ENCODE results near the gene ADGRB2.

The ADGRB2 gene

DNA sequence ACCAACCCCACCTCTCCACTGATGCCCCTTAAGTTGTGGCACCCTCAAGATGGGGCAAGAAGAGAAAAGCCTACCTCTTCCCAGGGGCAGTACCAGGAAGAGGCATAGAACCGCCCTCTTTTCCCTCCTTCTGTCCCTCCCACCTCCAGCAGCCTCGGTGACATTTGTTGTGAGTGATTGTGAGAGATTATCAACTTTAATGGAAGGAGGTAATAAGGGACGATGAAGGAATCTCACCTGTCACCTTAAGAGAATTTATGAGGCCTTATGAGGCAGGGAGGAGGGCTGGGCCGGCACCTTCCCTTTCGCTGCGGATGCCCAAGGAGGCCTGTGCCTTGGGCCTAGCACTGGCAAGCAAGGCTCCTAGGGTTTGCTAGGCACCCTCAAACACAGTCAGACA is 1.4 kb upstream of the ADGRB2 start:
- H3K36me3 ChIP-seq (ENCODE audit: control insufficient read depth, insufficient read depth, low read length), result no peaks in the 10 kb centered on the region
- TF ChIP-seq, protein P1, sequence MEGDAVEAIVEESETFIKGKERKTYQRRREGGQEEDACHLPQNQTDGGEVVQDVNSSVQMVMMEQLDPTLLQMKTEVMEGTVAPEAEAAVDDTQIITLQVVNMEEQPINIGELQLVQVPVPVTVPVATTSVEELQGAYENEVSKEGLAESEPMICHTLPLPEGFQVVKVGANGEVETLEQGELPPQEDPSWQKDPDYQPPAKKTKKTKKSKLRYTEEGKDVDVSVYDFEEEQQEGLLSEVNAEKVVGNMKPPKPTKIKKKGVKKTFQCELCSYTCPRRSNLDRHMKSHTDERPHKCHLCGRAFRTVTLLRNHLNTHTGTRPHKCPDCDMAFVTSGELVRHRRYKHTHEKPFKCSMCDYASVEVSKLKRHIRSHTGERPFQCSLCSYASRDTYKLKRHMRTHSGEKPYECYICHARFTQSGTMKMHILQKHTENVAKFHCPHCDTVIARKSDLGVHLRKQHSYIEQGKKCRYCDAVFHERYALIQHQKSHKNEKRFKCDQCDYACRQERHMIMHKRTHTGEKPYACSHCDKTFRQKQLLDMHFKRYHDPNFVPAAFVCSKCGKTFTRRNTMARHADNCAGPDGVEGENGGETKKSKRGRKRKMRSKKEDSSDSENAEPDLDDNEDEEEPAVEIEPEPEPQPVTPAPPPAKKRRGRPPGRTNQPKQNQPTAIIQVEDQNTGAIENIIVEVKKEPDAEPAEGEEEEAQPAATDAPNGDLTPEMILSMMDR (IDR thresholded peaks at IDR 0.05), result no peak
- H2AFZ ChIP-seq, result no peak overlapping the region
- no peaks in the 10 kb centered on the region for H3K27me3 ChIP-seq (ENCODE audit: control insufficient read depth, insufficient read depth, low read length)
- H3K27ac ChIP-seq, result no peak overlapping the region
- no peak overlapping the region for H3K9ac ChIP-seq
- peaks cover 5% of the 10 kb centered on the region for H3K4me1 ChIP-seq
- no peaks in the 10 kb centered on the region for H3K79me2 ChIP-seq
- no peak overlapping the region for H3K4me3 ChIP-seq (ENCODE audit: low read depth, low read length)
- H3K4me2 ChIP-seq (ENCODE audit: low read length), result no peak overlapping the region
- no peaks in the 10 kb centered on the region for H3K9me3 ChIP-seq (ENCODE audit: control insufficient read depth, low read length)

DNA sequence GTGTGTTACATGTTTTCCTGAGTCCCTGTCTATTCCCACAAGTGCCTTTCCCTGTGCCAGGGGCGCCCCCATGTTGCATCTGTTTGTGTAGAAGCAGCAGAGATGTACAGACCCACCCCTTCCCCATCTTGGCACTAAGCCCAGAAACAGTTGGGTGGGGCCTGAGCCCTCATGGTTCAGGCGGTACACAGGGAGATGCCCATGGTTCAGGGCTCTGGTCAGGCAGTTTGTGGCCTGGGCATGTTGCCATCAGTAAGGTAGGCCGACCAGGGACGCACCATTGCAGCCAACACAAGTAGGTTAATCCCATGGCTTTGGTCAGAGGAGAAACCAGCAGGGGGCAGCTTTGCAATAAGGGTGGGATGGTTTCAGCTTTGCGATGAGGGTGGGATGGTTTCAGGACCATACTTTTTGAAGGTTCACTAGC is 914 bp upstream of the ADGRB2 start:
- no peaks in the 10 kb centered on the region for H3K79me2 ChIP-seq
- H3K9ac ChIP-seq, result no peak overlapping the region
- no peak overlapping the region for H3K27ac ChIP-seq
- H3K4me1 ChIP-seq, result peaks cover 3% of the 10 kb centered on the region
- no peak overlapping the region for H3K4me2 ChIP-seq (ENCODE audit: low read length)
- H3K4me3 ChIP-seq (ENCODE audit: low read depth, low read length), result no peak overlapping the region
- TF ChIP-seq, protein P1 (IDR thresholded peaks at IDR 0.05), result no peak
- H3K27me3 ChIP-seq (ENCODE audit: control insufficient read depth, insufficient read depth, low read length), result no peaks in the 10 kb centered on the region
- no peaks in the 10 kb centered on the region for H3K36me3 ChIP-seq (ENCODE audit: control insufficient read depth, insufficient read depth, low read length)
- no peaks in the 10 kb centered on the region for H3K9me3 ChIP-seq (ENCODE audit: control insufficient read depth, low read length)
- H2AFZ ChIP-seq, result no peak overlapping the region

DNA sequence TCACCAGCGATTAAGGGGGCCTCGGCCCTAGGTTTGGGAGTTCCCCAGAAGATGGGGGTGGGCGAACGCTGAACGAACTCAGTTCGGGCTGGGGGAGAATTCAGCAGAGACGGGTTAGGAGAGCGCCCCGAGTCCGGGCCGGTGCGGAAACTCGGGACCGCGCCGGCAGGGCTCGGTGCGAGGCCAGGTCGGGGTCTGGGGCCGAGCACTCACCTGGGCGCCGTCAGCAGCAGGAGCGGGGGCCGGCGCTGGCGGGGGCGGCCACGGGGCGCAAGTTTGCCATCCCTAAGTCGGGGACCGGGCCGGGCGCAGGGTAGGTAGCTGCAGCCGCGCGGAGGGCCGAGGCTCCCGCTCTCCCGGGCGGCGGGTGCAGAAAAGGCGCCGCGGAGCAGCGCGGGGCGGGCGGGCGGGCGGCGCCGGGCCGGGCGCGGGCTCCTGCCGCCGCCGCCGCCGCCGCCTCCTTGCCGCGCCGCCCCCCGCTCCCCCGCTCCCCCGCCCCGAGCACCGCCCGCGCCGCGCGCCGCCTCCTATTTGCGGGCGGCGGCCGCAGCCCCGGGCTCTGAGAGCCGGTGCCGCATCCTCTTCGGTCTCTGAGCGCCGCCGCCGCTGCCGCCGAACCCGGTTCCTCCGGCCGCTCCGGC is 349 bp downstream of the ADGRB2 start:
- Histone ChIP-seq H3K9ac (no peak overlapping the region), H3K79me2 (no peaks in the 10 kb centered on the region), H3K27me3 (ENCODE audit: control insufficient read depth, insufficient read depth, low read length) (no peaks in the 10 kb centered on the region), H3K4me3 (ENCODE audit: low read depth, low read length) (peak overlapping the region; percentile 44), H3K4me1 (peaks cover 2% of the 10 kb centered on the region), H3K27ac (no peak overlapping the region), H3K4me2 (ENCODE audit: low read length) (peak overlapping the region; percentile 74), H3K36me3 (ENCODE audit: control insufficient read depth, insufficient read depth, low read length) (no peaks in the 10 kb centered on the region), H2AFZ (peak overlapping the region; percentile 56), H3K9me3 (ENCODE audit: control insufficient read depth, low read length) (no peaks in the 10 kb centered on the region)
- TF ChIP-seq, protein P1 (IDR thresholded peaks at IDR 0.05), result no peak

DNA sequence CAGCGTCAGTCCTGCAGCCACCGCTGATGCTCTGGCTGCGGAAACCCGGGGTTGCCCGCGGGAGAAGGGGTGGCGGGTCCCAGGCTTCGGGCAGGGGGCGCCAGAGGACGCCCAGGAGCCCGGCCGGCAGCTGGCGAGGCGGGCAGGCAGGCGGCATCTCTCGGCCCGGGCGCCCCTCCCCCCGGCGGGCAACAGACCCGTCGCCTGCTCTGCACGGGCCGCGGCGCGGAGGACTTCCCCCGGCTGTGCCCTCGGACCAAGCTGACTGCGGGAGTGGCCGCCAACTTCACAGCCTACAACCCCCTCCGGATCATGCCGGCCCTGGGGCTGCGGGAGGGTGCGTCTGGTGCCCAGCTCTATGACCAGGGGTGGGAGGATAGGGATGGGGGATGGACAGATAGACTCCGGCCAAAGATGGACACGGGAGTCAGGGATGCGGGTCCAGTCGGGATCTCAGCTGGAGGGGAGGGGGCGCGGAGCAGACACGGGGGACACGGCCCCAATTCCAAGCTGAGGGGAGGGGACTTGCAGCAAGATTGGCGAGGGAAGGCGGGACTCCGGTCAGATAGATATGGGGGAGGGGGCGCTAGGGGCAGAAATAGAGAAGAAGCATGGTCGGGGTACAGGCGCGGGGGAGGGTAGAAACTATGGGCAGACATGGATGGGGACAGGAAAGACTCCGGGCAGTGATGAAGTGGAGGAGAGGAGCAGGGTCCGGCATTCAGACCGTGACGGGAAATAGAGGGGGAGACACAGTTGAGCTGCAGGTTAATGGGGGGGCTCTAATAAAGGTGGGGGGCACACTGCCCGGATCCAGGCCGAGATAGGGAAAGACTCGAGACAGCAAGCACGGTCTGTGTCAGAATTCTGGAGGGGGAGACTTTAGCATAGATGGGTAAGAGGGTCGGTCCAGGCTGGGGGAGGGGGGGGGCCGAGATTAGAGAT is 1.1 kb downstream of the ADGRB2 start:
- H3K4me3 ChIP-seq (ENCODE audit: low read depth, low read length), result peak overlapping the region; percentile 44
- peak overlapping the region; percentile 74 for H3K4me2 ChIP-seq (ENCODE audit: low read length)
- H3K9me3 ChIP-seq (ENCODE audit: control insufficient read depth, low read length), result no peaks in the 10 kb centered on the region
- H3K79me2 ChIP-seq, result no peaks in the 10 kb centered on the region
- TF ChIP-seq, protein P1 (IDR thresholded peaks at IDR 0.05), result peak; percentile 47
- no peak overlapping the region for H3K27ac ChIP-seq
- H2AFZ ChIP-seq, result peak overlapping the region; percentile 56
- no peak overlapping the region for H3K9ac ChIP-seq
- no peaks in the 10 kb centered on the region for H3K27me3 ChIP-seq (ENCODE audit: control insufficient read depth, insufficient read depth, low read length)
- peaks cover 2% of the 10 kb centered on the region for H3K4me1 ChIP-seq
- no peaks in the 10 kb centered on the region for H3K36me3 ChIP-seq (ENCODE audit: control insufficient read depth, insufficient read depth, low read length)

Data from parathyroid adenoma (tissue), 2 donors.